HepG2 (cell line): ENCODE results near the gene PRR19. TPM values are rescaled to one million over a fixed set of nuclear protein-coding genes. Genes with fewer than 3 reads are reported as not detected.

ENCODE experiments used
- ATAC-seq: fragments of 200-7000 bp; cut with Tn5 transposase; 3 replicates; pipeline ENCODE4 v1.9.1; 2020; ENCODE audit warnings: mild to moderate bottlenecking, moderate library complexity
- BruUV-seq: library from RNA; stranded (reverse); fragments of 400-500 nt; replicated peaks from 2 replicates; lab custom pipeline; 2021; lab: Mats Ljungman, UMichigan
- CTCF ChIA-PET: fragments of 300-600 bp; formaldehyde crosslinking; extraction: SDS; loops from one replicate; lab custom pipeline; 2021; ENCODE audit warnings: low total read pairs, inconsistent platforms, low intra/inter-chr PET ratio; lab: Yijun Ruan, JAX
- POLR2A ChIA-PET: fragments of 350-600 bp; sonication (Branson Sonifier 250); formaldehyde crosslinking; loops from one replicate; lab custom pipeline; 2020; ENCODE audit warnings: antibody characterized with exemption, inconsistent platforms; lab: Yijun Ruan, JAX
- DNase-seq: peaks from one replicate; pipeline ENCODE4 v3.0.0-alpha.2; 2015; ENCODE audit warnings: low spot score
- FAIRE-seq: peaks from 3 replicates; lab custom pipeline; 2011; peaks lifted over from hg19 to GRCh38; lab: Jason Lieb, UNC
- H2AFZ ChIP-seq: one replicate; pipeline ENCODE4 v1.6.1; 2011; ENCODE audit warnings: low read length, inconsistent platforms
- H3K27ac ChIP-seq: fragments of 300-600 bp; 3 replicates; pipeline ENCODE4 v1.8.0; 2011; ENCODE audit warnings: mixed run types, mild to moderate bottlenecking, mixed read lengths, low read length, inconsistent platforms; ENCODE audit not compliant: insufficient read depth; ENCODE audit errors: extremely low read length
- H3K27me3 ChIP-seq, 2 experiments: fragments of 200-600 bp in 1 of 2; 2 replicates in 1 of 2; 3 replicates in 1 of 2; pipeline versions ENCODE4 v1.6.0 to v1.8.0; 2011; ENCODE audit warnings: low read length in 2 of 2, mild to moderate bottlenecking in 2 of 2, moderate library complexity in 2 of 2, inconsistent platforms in 1 of 2; ENCODE audit not compliant: insufficient read depth in 2 of 2, control insufficient read depth in 1 of 2
- H3K36me3 ChIP-seq, 2 experiments: fragments of 200-600 bp in 1 of 2; replicated peaks in 1 of 2; 2 replicates in 1 of 2; 3 replicates in 1 of 2; pipeline versions ENCODE4 v1.5.1 to v1.8.0; 2011; ENCODE audit warnings: low read length in 2 of 2, inconsistent platforms in 1 of 2; ENCODE audit not compliant: insufficient read depth in 2 of 2, control insufficient read depth in 1 of 2
- H3K4me1 ChIP-seq: 2 replicates; pipeline ENCODE4 v1.5.1; 2012; ENCODE audit warnings: low read length, inconsistent platforms; ENCODE audit not compliant: insufficient read depth
- H3K4me2 ChIP-seq: 2 replicates; pipeline ENCODE4 v1.6.0; 2011; ENCODE audit warnings: low read depth, low read length, inconsistent platforms
- H3K4me3 ChIP-seq, 3 experiments: fragments of 200-600 bp in 1 of 3; sonication (generic), shearing (Covaris generic) in 1 of 3; replicated peaks in 1 of 3; 2 replicates each; pipeline ENCODE4 v1.5.1; 2011 to 2016; ENCODE audit warnings: low read length in 3 of 3, inconsistent platforms in 2 of 3, low read depth in 2 of 3, mild to moderate bottlenecking in 2 of 3, control low read depth in 1 of 3, mixed read lengths in 1 of 3; ENCODE audit not compliant: insufficient read depth in 1 of 3
- H3K79me2 ChIP-seq: one replicate; pipeline ENCODE4 v1.6.1; 2011; ENCODE audit warnings: low read length, inconsistent platforms; ENCODE audit not compliant: insufficient read depth
- H3K9ac ChIP-seq: 2 replicates; pipeline ENCODE4 v1.6.0; 2011; ENCODE audit warnings: mild to moderate bottlenecking, low read depth, low read length, inconsistent platforms; ENCODE audit not compliant: insufficient read depth
- H3K9me3 ChIP-seq: 2 replicates; pipeline ENCODE4 v1.5.1; 2012; ENCODE audit warnings: mild to moderate bottlenecking, low read length
- H4K20me1 ChIP-seq: 2 replicates; pipeline ENCODE4 v1.6.0; 2011; ENCODE audit warnings: inconsistent platforms, mild to moderate bottlenecking, low read length, moderate library complexity; ENCODE audit not compliant: insufficient read depth
- ATRX ChIP-seq: sonication (generic); formaldehyde crosslinking; IDR thresholded peaks from 2 replicates; pipeline ENCODE4 v1.4.0; 2020; ENCODE audit warnings: missing genetic modification reagents, borderline replicate concordance
- CHD2 ChIP-seq: IDR thresholded peaks from 2 replicates; pipeline ENCODE4 v1.6.1; 2011; ENCODE audit warnings: low read depth, low read length, improper control_type of control experiment
- CHD4 ChIP-seq: fragments of 200-600 bp; sonication (generic); IDR thresholded peaks from 2 replicates; pipeline ENCODE4 v1.7.0; 2017; ENCODE audit warnings: mild to moderate bottlenecking, low read length, borderline replicate concordance
- HIVEP1 ChIP-seq: sonication (generic); formaldehyde crosslinking; IDR thresholded peaks from 2 replicates; pipeline ENCODE4 v1.4.0; 2020; ENCODE audit warnings: mild to moderate bottlenecking, missing genetic modification reagents
- NFKBIZ ChIP-seq: IDR thresholded peaks from 2 replicates; pipeline ENCODE4 v1.6.1; 2018; ENCODE audit warnings: missing genetic modification reagents, missing compliant biosample characterization
- NR2F6 ChIP-seq, 2 experiments: IDR thresholded peaks; 2 replicates each; pipeline ENCODE4 v1.6.1; 2016; ENCODE audit warnings: antibody characterized with exemption in 1 of 2, mild to moderate bottlenecking in 1 of 2
- PLSCR1 ChIP-seq: sonication (generic); formaldehyde crosslinking; IDR thresholded peaks from 2 replicates; pipeline ENCODE4 v1.5.0; 2020; ENCODE audit warnings: missing genetic modification reagents, mild to moderate bottlenecking, borderline replicate concordance
- TEAD2 ChIP-seq: sonication (generic); formaldehyde crosslinking; IDR thresholded peaks from 2 replicates; pipeline ENCODE4 v1.9.0; 2021; ENCODE audit warnings: missing genetic modification reagents
- TEF ChIP-seq: sonication (generic); formaldehyde crosslinking; IDR thresholded peaks from 2 replicates; pipeline ENCODE4 v1.5.0; 2020; ENCODE audit warnings: missing genetic modification reagents
- THAP8 ChIP-seq: sonication (generic); formaldehyde crosslinking; IDR thresholded peaks from 2 replicates; pipeline ENCODE4 v1.5.1; 2020; ENCODE audit warnings: missing genetic modification reagents, mild to moderate bottlenecking, borderline replicate concordance
- ZEB1 ChIP-seq: IDR thresholded peaks from 2 replicates; pipeline ENCODE4 v1.6.1; 2012; ENCODE audit warnings: mild to moderate bottlenecking, low read depth, inconsistent platforms; ENCODE audit not compliant: insufficient replicate concordance
- ZFP90 ChIP-seq: sonication (generic); formaldehyde crosslinking; IDR thresholded peaks from 2 replicates; pipeline ENCODE4 v1.8.0; 2022; ENCODE audit warnings: missing genetic modification reagents, mild to moderate bottlenecking, inconsistent platforms, borderline replicate concordance
- ZFX ChIP-seq: sonication (generic); formaldehyde crosslinking; IDR thresholded peaks from 2 replicates; pipeline ENCODE4 v1.4.0; 2020; ENCODE audit warnings: mild to moderate bottlenecking, low read depth, missing genetic modification reagents, moderate library complexity
- ZNF276 ChIP-seq: sonication (generic); formaldehyde crosslinking; IDR thresholded peaks from 2 replicates; pipeline ENCODE4 v1.4.0; 2020; ENCODE audit warnings: mild to moderate bottlenecking, low read depth, missing genetic modification reagents
- ZNF362 ChIP-seq: sonication (generic); formaldehyde crosslinking; IDR thresholded peaks from 2 replicates; pipeline ENCODE4 v1.4.0; 2020; ENCODE audit warnings: missing genetic modification reagents, mild to moderate bottlenecking, borderline replicate concordance
- ZNF383 ChIP-seq: sonication (generic); formaldehyde crosslinking; IDR thresholded peaks from 2 replicates; pipeline ENCODE4 v1.4.0; 2020; ENCODE audit warnings: missing genetic modification reagents, mild to moderate bottlenecking, borderline replicate concordance
- ZNF496 ChIP-seq: sonication (generic); formaldehyde crosslinking; IDR thresholded peaks from 2 replicates; pipeline ENCODE4 v1.8.1; 2023; ENCODE audit warnings: mild to moderate bottlenecking, moderate library complexity, missing genetic modification reagents; ENCODE audit not compliant: insufficient replicate concordance
- ZNF841 ChIP-seq: sonication (generic); formaldehyde crosslinking; IDR thresholded peaks from 2 replicates; pipeline ENCODE4 v1.8.1; 2023; ENCODE audit warnings: missing genetic modification reagents, borderline replicate concordance
- WGBS: methylation state at CpG from one replicate; pipeline ENCODE4 v1.1.6; 2017; ENCODE audit warnings: low lambda C conversion rate; 5-methylcytosine and 5-hydroxymethylcytosine counted together
- in situ Hi-C: cut with HindIII; loops from 2 replicates; pipeline ENCODE4 v1.10.0; 2017; ENCODE audit warnings: low pct_unique_long_range_greater_than_20kb; ENCODE audit not compliant: extremely low pct_ligation_motif_present
- intact Hi-C: fragments of 100-400 bp; cut with micrococcal nuclease; formaldehyde crosslinking; loops from one replicate; pipeline ENCODE4 v1.10.0; 2022; ENCODE audit not compliant: unreplicated experiment
- polyA plus RNA-seq, 8 experiments: library from polyadenylated mRNA; depleted of rRNA in 3 of 8; stranded (reverse) in 7 of 8; unstranded in 1 of 8; fragments of >200 nt; fragmentation: Illumina TruSeq in 4 of 8; extraction: Trizol in 4 of 8; gene quantifications; 2 replicates each; pipeline versions ENCODE4 v1.2.1 to v1.2.3, GENCODE V29; 2011 to 2016; ENCODE audit warnings: low read depth in 4 of 8, missing spikeins in 1 of 8, mixed read lengths in 1 of 8; ENCODE audit not compliant: insufficient read depth in 1 of 8
- total RNA-seq, 5 experiments: library from RNA; depleted of rRNA; stranded (reverse); fragments of >200 nt; fragmentation: Illumina TruSeq; extraction: Trizol; gene quantifications; 2 replicates each; pipeline ENCODE4 v1.2.3, GENCODE V29; 2016; ENCODE audit warnings: low read depth in 1 of 5

Gene PRR19
- total and polyA plus RNA-seq, 2 of the 13 experiments (the other 11 are each of a cell fraction or from before 2014, with no cell fraction given): 0.21 to 0.33 TPM

GRCh38 chr19:42326969-42327368 lies 25.0 kb downstream of the PRR19 start (continued):
- TF ChIP-seq NR2F6 (IDR thresholded peaks at IDR 0.05) (no peak), NR2F6 (CRISPR knock-in tag; IDR thresholded peaks at IDR 0.05) (no peak), CHD2 (no peak), TEF (CRISPR knock-in tag) (no peak)

- POLR2A ChIA-PET: no interaction called here
- peak overlapping the region in 1 of 3 experiments; percentile 16; a peak in 1 of 6 replicates for H3K4me3 ChIP-seq
- TF ChIP-seq HIVEP1 (CRISPR knock-in tag): no peak
- TF ChIP-seq CHD4: no peak
- no peak for TF ChIP-seq ZEB1
- TF ChIP-seq ZNF362 (CRISPR knock-in tag): no peak
- no peak for TF ChIP-seq ZFP90 (CRISPR knock-in tag)
- TF ChIP-seq PLSCR1 (CRISPR knock-in tag): no peak
- TF ChIP-seq THAP8: no peak
- TF ChIP-seq ZNF496 (CRISPR knock-in tag): no peak
- no peak for TF ChIP-seq TEAD2 (CRISPR knock-in tag)
- no peak for TF ChIP-seq NFKBIZ
- TF ChIP-seq ATRX (CRISPR knock-in tag): no peak
- no peak for TF ChIP-seq ZNF276 (CRISPR knock-in tag)
- TF ChIP-seq ZNF383: no peak
- TF ChIP-seq ZFX (CRISPR knock-in tag): no peak
- no peak for TF ChIP-seq ZNF841
- TF ChIP-seq, all 625 proteins: peak for 0
- no peaks in the 10 kb centered on the region for H3K36me3 ChIP-seq
- H3K4me1 ChIP-seq: peaks cover 24% of the 10 kb centered on the region
- intact Hi-C loops (no loop called here), in situ Hi-C loops (no loop called here)
- H3K27ac ChIP-seq: no peak overlapping the region
- ATAC-seq: no peak
- H3K9me3 ChIP-seq: no peaks in the 10 kb centered on the region
- no peaks in the 10 kb centered on the region; a peak in 1 of 5 replicates for H3K27me3 ChIP-seq
- DNase-seq: no peak
- no peak for FAIRE-seq
- BruUV-seq: no TSS peak
- CTCF ChIA-PET: no interaction called here
- no peak overlapping the region for H2AFZ ChIP-seq
- no peaks in the 10 kb centered on the region for H4K20me1 ChIP-seq
- 69% methylated on average over 5 of the region's 5 CpGs for WGBS
- peaks cover 21% of the 10 kb centered on the region for H3K79me2 ChIP-seq
- H3K9ac ChIP-seq: peak overlapping the region; percentile 81; the same call in 1 of the 2 replicates
- H3K4me2 ChIP-seq: peak overlapping the region; percentile 98
Observed at GRCh38 chr19:42327381-42327780, 25.4 kb downstream of the PRR19 start.
